AG20443 (cell line): ENCODE results near the gene CHRNE.

Experiments
- DNase-seq: peaks from one replicate; pipeline ENCODE4 v3.0.0; 2012; ENCODE audit warnings: low spot score, mixed read lengths

CHRNE gene

DNA sequence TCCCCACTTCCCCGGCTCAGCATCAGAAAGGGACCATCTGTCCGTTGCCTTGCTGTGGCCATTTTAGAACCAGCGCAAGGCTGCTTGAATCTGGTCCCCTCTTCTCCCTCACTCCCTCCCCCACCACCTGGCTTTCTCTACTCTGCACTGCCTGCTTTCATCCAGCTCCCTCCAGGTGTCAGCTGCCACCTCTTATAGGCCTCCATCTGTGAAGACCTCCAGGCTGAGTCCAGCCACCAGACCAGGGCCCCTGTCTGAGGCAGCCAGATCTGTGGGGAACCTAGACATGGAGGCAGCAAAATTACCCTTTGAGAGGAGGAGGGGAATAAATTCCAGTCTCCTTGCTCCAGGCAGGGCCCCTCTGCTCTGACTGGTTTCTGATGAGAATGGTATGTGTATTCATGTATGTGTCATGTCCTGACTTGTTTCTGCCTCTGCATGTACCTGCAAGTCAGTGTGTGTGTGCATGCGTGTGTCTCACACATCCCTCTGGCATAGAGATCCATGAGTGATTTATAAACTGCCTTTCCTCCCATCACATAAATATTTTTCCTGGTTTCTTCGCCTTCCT lies 48.7 kb downstream of the CHRNE start:
- DNase-seq: no peak

DNA sequence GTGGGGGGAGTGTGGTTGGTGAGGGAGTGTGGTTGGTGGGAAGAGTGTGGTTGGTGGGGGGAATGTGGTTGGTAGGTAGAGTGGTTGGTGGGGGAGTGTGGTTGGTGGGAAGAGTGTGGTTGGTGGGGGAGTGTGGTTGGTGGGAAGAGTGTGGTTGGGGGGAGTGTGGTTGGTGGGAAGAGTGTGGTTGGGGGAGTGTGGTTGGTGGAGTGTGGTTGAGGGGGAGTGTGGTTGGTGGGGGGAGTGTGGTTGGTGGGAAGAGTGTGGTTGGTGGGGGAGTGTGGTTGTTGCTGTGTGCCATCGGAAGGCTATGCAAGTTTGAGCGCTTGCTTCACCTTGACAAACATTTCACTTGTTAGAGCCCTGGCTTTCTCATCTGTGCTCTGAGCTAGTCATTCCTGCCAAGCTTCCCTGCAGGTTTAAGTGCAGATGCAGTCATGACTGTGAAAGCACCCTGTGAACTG lies 49.7 kb downstream of the CHRNE start:
- no peak for DNase-seq

DNA sequence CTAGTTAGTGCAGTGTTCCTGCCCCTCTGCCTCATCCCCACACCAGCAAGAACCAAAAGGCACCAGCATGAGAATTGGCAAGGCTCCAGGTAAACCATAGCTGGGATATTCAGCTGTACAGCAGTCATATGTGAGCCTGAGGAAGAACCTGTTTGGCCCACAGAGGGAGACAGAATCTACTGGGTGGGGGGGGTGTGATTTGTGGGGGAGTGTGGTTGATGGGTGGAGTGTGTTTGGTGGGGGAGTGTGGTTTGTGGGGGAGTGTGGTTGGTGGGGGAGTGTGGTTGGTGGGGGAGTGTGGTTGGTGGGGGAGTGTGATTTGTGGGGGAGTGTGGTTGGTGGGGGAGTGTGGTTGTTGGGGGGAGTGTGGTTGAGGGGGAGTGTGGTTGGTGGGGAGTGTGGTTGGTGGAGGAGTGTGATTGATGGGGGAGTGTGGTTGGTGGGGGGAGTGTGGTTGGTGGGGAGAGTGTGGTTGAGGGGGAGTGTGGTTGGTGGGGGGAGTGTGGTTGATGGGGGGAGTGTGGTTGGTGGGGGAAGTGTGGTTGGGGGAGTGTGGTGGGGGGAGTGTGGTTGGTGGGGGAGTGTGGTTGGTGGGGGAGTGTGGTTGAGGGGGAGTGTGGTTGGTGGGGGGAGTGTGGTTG lies 50.2 kb downstream of the CHRNE start:
- DNase-seq: peak; percentile 61

DNA sequence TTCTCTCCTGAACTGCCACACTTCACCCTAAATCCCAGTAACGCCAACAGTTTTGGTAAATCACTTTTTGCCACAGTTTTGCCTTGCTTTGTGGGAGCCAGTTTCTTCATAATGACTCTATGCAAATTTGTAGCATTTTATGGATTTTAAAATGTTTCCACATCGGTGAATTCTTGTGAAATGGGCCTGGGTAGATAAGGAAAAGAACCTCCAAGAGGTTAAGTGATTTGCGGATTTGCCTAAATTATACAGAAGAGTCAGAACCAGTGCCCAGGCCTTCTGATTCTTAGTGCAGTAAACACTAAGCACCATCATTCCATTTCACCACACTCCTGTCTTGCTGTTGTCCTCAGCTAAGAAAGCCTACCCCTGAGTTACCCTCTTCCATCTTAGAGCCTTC lies 51.8 kb downstream of the CHRNE start:
- no peak for DNase-seq

DNA sequence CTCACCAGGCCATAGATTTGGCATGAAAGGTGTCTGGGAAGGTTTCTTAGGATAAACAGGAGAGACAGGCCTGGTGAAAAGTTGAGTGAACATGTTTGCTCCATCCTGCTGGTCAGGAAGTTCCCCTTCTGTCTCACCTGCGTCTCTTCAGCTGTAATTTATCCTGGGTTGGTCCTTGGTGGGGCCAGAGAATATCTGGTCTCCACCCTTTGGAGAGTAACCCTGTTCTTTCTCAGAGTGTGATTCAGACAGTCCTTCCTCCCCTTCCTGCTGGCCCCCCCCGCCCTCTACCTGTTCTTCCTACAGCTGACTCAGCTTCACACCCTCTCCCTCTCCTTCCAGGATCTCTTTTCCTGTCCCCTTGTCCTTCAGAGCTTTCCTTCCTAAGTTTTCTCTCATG lies 52.7 kb downstream of the CHRNE start:
- no peak for DNase-seq

DNA sequence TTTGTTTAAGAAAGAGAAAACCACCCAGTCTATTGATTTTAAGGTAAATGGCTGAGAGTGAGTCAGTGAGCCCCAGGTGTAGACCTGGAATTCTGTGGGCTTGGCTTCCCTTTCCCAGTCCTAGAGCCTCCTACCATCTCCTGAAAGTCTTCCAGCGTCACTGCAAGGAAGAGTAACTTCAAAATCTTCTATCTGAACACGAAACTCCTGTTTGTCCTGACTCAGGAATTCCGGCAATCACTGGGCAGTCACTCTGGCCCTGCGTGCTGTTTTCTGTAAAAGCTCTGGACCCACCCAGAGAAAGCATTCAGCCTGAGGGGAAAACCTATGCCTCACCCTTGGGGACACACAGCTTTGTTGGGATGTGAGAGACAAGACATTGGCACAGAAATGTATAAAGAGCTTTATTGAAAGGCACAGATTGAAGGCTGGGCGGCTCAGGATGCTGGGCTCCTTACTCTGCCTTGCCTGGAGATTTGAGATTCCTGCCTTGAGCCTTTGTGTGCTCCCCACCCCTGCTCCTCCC lies 53.8 kb downstream of the CHRNE start:
- peak; percentile 78 for DNase-seq
